ENCODE measurements around the gene GNG14.
"Not testable (repeated sequence)": the region's sequence is repeated elsewhere in the genome, so short reads cannot be mapped to it uniquely, and the experiment has no call there.

Gene GNG14

GRCh38 chr19:12667731-12668302, 20.0 kb upstream of the GNG14 start:
- DNase-seq = no peak

GRCh38 chr19:12668346-12668745, 19.5 kb upstream of the GNG14 start:
- DNase-seq = no peak

GRCh38 chr19:12668932-12669269, 18.9 kb upstream of the GNG14 start:
- peak; percentile 76 for DNase-seq

- DNase-seq = peak; percentile 86
Measured at GRCh38 chr19:12669270-12670158, 18.3 kb upstream of the GNG14 start.

GRCh38 chr19:12670159-12670928, 17.5 kb upstream of the GNG14 start:
- no peak for DNase-seq

DNA sequence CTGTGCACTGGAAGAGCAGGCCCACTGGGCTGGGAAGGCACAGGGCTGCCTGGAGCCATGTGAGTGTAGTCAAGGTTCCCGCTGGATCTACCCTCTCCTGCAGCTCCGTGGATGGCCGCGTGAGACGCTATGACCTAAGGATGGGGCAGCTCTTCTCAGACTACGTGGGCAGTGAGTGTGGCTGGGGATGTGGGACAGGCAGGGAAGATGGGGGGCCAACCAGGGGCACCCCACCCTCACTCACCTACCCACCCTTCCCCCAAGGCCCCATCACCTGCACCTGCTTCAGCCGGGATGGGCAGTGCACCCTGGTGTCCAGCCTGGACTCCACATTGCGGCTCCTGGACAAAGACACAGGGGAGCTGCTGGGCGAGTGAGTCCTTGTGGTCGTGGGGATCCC, 15.1 kb upstream of the GNG14 start:
- DNase-seq = no peak

- DNase-seq = no peak
Measured at GRCh38 chr19:12675399-12675798, 12.4 kb upstream of the GNG14 start.

GRCh38 chr19:12675940-12676339, 11.9 kb upstream of the GNG14 start:
- DNase-seq = no peak

- peak; percentile 82 for DNase-seq
Measured at GRCh38 chr19:12676384-12676792, 11.4 kb upstream of the GNG14 start.

- DNase-seq = no peak
Measured at GRCh38 chr19:12676928-12677327, 10.9 kb upstream of the GNG14 start.

DNA sequence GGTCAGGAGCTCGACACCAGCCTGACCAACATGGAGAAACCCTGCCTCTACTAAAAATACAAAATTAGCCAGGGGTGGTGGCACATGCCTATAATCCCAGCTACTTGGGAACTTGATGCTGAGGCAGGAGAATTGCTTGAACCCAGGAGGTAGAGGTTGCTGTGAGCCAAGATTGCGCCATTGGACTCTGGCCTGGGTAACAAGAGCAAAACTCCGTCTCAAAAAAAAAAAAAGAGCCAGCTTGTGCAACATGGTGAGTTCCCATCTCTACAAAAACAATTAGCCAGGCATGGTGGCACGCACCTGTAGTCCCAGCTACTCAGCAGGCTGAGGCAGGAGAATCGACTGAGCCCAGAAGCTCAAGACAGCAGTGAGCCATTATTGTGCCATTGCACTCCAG, 9.8 kb upstream of the GNG14 start:
- not testable (repeated sequence) for DNase-seq

- DNase-seq = no peak
Measured at GRCh38 chr19:12680034-12680433, 7.8 kb upstream of the GNG14 start.

DNA sequence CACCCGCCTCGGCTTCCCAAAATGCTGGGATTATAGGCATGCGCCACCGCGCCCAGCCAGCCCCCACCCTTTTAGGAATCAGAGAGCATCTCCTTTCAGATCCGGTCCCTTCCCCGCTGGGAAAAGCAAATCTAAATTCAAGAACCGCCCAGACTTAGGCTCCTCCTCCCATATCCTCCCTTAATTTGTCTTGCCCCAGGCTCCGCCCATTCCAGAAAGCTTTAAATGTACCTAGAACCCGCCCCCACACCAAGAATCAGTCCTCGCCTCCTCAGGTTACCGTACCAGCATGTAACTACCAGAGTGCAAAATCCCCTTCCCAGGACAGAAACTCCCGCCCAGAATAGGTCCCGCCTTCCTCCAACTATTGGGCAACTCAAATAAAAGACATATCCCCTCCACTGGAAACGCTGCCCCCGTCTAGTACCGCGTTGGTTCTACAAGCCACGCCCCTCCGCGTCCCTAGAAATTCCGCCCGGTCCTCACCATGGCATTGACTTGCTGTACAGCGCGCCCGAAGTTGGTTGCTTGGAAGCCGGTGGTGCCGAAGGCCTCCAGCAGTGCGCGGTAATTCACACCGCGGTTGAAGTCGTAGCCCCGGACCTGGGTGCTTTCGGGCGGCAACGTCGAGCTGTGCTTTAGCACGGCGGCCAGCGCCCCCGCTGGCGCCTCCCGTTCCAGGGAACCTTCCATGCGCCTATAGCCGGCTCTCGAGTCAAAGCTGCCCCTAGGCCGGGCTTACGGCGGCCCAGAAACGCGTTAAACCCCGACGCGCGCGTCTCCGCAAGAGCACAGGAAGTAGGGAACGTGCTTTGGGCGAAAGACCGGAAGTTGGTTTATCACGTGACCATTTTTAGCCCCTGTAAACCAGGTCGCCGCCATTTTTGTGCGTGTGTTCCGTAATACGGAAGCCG, 6.5 kb upstream of the GNG14 start, which contains the start of gene DHPS:
DHPS (minus strand) TSS at position 807 of the 914 bp plus-strand sequence; CDS start at position 693, 114 bp downstream.
- DNase-seq = peak; percentile 95

- DNase-seq = no peak
Measured at GRCh38 chr19:12685831-12686230, 2.0 kb upstream of the GNG14 start.

GRCh38 chr19:12689012-12689411, 1.2 kb downstream of the GNG14 start:
- no peak for DNase-seq

DNA sequence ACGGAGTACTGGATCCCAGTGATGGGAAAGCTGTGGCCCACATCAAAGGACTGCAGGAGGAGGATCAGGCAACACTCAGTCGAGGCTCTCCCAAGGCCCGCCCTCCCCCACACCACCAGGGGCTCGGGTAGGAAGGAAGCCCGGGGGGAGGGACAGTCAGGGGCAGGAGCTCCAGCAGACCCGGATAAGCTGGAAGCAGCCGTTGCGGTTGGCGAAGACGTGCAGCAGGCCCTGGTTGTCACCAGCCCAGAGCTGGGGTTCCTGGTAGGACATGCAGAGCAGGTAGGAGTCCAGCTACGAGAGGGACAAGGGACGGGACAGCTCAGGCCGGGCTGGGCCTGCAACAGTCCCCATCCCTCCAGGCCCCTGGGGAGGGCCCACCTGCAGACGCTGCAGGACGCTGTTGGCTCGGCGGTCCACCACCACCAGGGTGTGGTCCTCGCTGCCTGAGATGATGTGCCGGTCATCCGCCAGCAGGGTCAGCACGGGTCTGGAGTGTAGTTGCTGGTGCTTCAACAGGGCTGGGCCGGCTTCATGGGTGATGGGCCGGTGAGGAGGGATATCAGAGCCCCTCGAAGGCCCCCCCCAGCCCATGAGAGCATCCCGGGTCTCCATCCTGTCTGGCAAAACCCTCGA, 1.9 kb downstream of the GNG14 start:
- DNase-seq = no peak

GRCh38 chr19:12692960-12693359, 5.2 kb downstream of the GNG14 start:
- DNase-seq = no peak

DNA sequence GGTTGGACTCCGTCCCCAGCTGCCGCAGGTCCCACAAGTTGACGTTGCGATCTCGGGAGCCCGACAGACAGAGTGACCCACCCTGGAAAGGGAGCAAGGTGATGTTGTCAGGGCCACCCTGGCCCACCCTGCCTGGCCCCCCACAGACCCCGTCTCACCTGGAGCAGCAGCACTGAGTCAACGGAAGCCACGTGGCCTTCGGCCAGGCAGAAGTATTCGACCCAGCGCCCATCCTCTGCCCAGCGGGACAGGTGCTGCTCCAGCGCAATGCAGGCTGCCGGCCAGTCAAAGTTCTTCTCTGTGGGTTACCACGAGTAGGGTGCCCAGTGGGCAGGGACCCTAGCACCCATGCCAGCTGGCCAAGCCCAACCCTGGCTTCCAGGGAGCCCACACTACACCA, 6.8 kb downstream of the GNG14 start:
- no peak for DNase-seq

- DNase-seq = no peak
Measured at GRCh38 chr19:12695096-12695495, 7.3 kb downstream of the GNG14 start.

DNA sequence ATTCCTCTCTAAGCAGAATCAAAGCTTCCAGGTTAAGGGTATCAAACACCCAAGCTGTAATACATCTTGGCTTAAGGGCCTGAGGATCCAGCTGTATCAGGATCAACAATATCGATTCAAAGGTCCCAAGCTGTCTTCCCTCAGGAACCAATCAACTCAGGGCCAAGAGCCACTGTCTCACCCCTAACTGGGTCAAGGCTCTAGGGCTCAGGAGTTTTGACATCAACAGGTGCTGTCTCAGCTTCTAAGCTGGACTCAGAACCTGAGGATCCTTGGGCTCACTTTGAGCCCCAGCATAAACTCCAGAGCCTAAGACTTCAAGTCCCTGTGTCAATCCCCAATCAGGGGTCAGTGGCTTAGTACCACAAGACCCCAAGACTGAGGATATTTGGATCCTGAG, 7.7 kb downstream of the GNG14 start:
- no peak for DNase-seq

DNA sequence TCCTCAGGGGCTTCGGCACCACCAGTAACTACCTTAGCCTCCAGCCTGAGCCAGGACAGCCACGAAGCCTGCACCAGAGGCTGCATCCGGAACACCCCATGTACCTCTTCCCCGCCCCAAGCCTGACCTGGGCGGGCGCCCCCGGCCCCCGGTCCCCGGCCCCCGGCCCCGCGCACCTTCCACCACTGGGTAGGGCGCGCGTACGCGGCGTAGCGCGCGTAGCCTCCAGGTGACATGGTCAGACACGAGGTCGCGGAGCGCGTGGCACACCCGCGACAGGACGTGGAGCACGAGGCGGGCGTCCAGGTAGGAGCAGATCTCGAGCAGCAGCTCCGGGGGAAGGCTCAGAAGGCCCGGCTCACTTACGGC, 8.2 kb downstream of the GNG14 start:
- no peak for DNase-seq
